Astrocyte (in vitro differentiated cells and primary cell): ENCODE measurements around the gene RASD1. TPM values are rescaled to one million over a fixed set of nuclear protein-coding genes. Genes with fewer than 3 reads are reported as not detected.

Experiments
- DNase-seq: peaks from one replicate; pipeline ENCODE4 v3.0.0-alpha.2; 2010; ENCODE audit warnings: low read depth
- FAIRE-seq: peaks from 2 replicates; lab custom pipeline; 2011; peaks lifted over from hg19 to GRCh38; lab: Jason Lieb, UNC
- H2AFZ ChIP-seq: 2 replicates; pipeline ENCODE4 v1.6.0; 2012; ENCODE audit warnings: low read depth, low read length, inconsistent platforms
- H3K27ac ChIP-seq: 2 replicates; pipeline ENCODE4 v1.5.1; 2011; ENCODE audit warnings: low read depth, low read length, inconsistent platforms
- H3K27me3 ChIP-seq: 2 replicates; pipeline ENCODE4 v1.6.0; 2011; ENCODE audit warnings: low read length, inconsistent platforms; ENCODE audit not compliant: insufficient read depth
- H3K36me3 ChIP-seq: 2 replicates; pipeline ENCODE4 v1.5.1; 2011; ENCODE audit warnings: low read length, inconsistent platforms; ENCODE audit not compliant: insufficient read depth
- H3K4me1 ChIP-seq: 2 replicates; pipeline ENCODE4 v1.5.1; 2011; ENCODE audit warnings: low read length, inconsistent platforms; ENCODE audit not compliant: insufficient read depth
- H3K4me2 ChIP-seq: 2 replicates; pipeline ENCODE4 v1.6.0; 2012; ENCODE audit warnings: low read length, inconsistent platforms
- H3K4me3 ChIP-seq: 2 replicates; pipeline ENCODE4 v1.5.1; 2011; ENCODE audit warnings: low read depth, mild to moderate bottlenecking, low read length, inconsistent platforms; ENCODE audit not compliant: insufficient read depth
- H3K79me2 ChIP-seq: 2 replicates; pipeline ENCODE4 v1.6.0; 2012; ENCODE audit warnings: mild to moderate bottlenecking, low read length, inconsistent platforms; ENCODE audit not compliant: insufficient read depth
- H3K9ac ChIP-seq: 2 replicates; pipeline ENCODE4 v1.6.0; 2012; ENCODE audit warnings: mild to moderate bottlenecking, low read length, inconsistent platforms
- H3K9me3 ChIP-seq: 2 replicates; pipeline ENCODE4 v1.5.1; 2012; ENCODE audit warnings: low read depth, mild to moderate bottlenecking, low read length, inconsistent platforms; ENCODE audit not compliant: insufficient read depth
- H4K20me1 ChIP-seq: 2 replicates; pipeline ENCODE4 v1.6.0; 2012; ENCODE audit warnings: low read length, inconsistent platforms; ENCODE audit not compliant: insufficient read depth
- H3K27ac Mint-ChIP-seq: one replicate; pipeline ENCODE4 v1.8.0; 2021; ENCODE audit warnings: mild to moderate bottlenecking, mixed read lengths; ENCODE audit not compliant: unreplicated experiment
- H3K27me3 Mint-ChIP-seq: one replicate; pipeline ENCODE4 v1.8.0; 2021; ENCODE audit warnings: low read depth, mixed read lengths; ENCODE audit not compliant: unreplicated experiment
- H3K36me3 Mint-ChIP-seq: one replicate; pipeline ENCODE4 v1.8.0; 2021; ENCODE audit warnings: low read depth, mixed read lengths; ENCODE audit not compliant: unreplicated experiment
- H3K4me1 Mint-ChIP-seq: one replicate; pipeline ENCODE4 v1.8.0; 2021; ENCODE audit warnings: low read depth, mixed read lengths; ENCODE audit not compliant: unreplicated experiment
- H3K4me3 Mint-ChIP-seq: one replicate; pipeline ENCODE4 v1.8.0; 2021; ENCODE audit warnings: mild to moderate bottlenecking, moderate library complexity, mixed read lengths; ENCODE audit not compliant: unreplicated experiment
- H3K9me3 Mint-ChIP-seq: one replicate; pipeline ENCODE4 v1.8.0; 2021; ENCODE audit warnings: mild to moderate bottlenecking, mixed read lengths; ENCODE audit not compliant: unreplicated experiment
- EZH2 ChIP-seq: IDR thresholded peaks from 2 replicates; pipeline ENCODE4 v1.6.1; 2012; ENCODE audit warnings: mild to moderate bottlenecking, low read length, inconsistent platforms; ENCODE audit not compliant: insufficient read depth
- total RNA-seq: library from RNA; stranded (reverse); gene quantifications from 2 replicates; pipeline ENCODE4 v1.2.1, GENCODE V29; 2021
- TF ChIP-seq, protein P1 (sequence below): IDR thresholded peaks from 2 replicates; pipeline ENCODE4 v1.5.1; 2011; ENCODE audit warnings: low read depth, mild to moderate bottlenecking, inconsistent platforms, low read length, moderate library complexity; ENCODE audit not compliant: insufficient read depth

Gene RASD1
- total RNA-seq, 1 donor from 2014 or later = 0.77 TPM

DNA sequence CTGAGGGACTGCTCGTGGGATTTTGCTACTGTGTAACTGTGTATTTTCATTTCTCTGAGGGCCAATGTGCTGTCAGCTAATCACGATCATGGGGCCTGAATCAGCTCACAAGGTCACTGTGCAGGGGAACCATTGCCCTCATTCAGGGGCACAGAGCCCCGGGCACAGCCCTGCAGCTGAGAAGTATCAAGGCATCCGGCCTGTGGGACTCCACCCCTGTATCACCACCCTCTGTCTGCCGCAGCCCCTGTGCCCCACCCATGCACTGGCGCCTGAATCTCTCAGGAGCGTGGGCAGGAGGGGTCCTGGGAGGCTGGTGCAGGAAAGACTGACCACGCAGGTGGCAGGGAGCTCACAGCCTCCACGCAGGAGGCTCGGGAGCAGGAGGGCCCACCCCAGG is 43.4 kb upstream of the RASD1 start:
- Mint-ChIP-seq H3K27ac (no peak overlapping the region), H3K27me3 (peaks cover 11% of the 10 kb centered on the region), H3K4me3 (no peak overlapping the region), H3K4me1 (peaks cover 4% of the 10 kb centered on the region), H3K36me3 (peaks cover 2% of the 10 kb centered on the region), H3K9me3 (no peaks in the 10 kb centered on the region)
- Histone ChIP-seq H2AFZ (no peak overlapping the region), H3K9me3 (no peaks in the 10 kb centered on the region), H3K27ac (no peak overlapping the region), H3K27me3 (no peaks in the 10 kb centered on the region), H3K4me1 (peaks cover 4% of the 10 kb centered on the region), H4K20me1 (peaks cover 21% of the 10 kb centered on the region), H3K4me3 (no peak overlapping the region), H3K9ac (no peak overlapping the region), H3K79me2 (no peaks in the 10 kb centered on the region), H3K4me2 (no peak overlapping the region), H3K36me3 (no peaks in the 10 kb centered on the region)
- TF ChIP-seq EZH2 = no peak
- TF ChIP-seq, protein P1, sequence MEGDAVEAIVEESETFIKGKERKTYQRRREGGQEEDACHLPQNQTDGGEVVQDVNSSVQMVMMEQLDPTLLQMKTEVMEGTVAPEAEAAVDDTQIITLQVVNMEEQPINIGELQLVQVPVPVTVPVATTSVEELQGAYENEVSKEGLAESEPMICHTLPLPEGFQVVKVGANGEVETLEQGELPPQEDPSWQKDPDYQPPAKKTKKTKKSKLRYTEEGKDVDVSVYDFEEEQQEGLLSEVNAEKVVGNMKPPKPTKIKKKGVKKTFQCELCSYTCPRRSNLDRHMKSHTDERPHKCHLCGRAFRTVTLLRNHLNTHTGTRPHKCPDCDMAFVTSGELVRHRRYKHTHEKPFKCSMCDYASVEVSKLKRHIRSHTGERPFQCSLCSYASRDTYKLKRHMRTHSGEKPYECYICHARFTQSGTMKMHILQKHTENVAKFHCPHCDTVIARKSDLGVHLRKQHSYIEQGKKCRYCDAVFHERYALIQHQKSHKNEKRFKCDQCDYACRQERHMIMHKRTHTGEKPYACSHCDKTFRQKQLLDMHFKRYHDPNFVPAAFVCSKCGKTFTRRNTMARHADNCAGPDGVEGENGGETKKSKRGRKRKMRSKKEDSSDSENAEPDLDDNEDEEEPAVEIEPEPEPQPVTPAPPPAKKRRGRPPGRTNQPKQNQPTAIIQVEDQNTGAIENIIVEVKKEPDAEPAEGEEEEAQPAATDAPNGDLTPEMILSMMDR = no peak
- FAIRE-seq = no peak
- no peak for DNase-seq

DNA sequence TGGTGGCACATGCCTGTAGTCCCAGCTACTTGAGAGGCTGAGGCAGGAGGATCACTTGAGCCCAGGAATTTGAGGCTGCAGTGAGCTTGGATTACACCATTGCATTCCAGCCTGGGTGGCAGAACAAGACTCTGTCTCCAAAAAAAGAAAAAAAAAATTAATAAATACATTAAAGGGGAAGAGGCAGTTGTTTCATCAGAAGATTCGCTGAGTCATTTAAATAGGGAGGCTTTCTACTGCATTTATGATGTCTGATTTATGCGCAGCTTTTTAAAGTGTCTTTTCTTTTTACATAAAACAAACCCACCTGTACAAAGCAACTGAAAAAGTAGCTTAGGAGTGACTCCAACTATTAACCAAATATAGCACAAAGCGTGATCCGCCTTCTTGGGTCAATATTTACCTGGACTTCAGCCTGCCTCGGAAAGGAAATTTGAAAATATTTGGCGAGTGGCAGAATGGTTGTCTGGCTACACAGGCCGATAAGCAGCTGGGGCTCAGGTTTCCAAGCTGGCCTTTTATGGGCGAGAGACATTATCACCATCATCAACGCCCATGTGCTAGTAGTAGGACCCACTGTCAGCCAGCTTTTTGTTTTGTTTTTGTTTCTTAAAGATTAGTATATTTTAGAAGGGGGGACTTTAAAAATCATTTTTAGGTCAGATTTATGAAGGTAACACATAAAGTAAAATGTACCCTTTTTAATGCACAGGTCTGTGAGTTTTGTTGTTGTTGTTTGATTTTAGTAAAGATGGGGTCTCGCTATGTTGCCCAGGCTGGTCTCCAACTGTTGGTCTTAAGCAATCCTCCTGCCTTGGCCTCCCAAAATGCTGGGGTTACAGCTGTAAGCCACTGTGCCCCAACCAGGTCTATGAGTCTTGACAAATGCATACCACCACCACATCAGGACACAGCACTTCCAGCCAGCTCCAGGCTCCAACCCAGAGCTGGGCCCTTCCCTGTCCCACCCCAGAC is 42.5 kb upstream of the RASD1 start:
- Mint-ChIP-seq H3K4me1 (peaks cover 4% of the 10 kb centered on the region), H3K36me3 (peaks cover 2% of the 10 kb centered on the region), H3K27ac (no peak overlapping the region), H3K27me3 (peaks cover 15% of the 10 kb centered on the region), H3K4me3 (no peak overlapping the region), H3K9me3 (no peaks in the 10 kb centered on the region)
- DNase-seq = peak; percentile 18
- TF ChIP-seq, protein P1 = no peak
- no peak for TF ChIP-seq EZH2
- Histone ChIP-seq H3K36me3 (no peaks in the 10 kb centered on the region), H3K4me2 (no peak overlapping the region), H3K4me1 (peaks cover 4% of the 10 kb centered on the region), H3K9ac (no peak overlapping the region), H3K27ac (no peak overlapping the region), H3K4me3 (no peak overlapping the region), H3K27me3 (no peaks in the 10 kb centered on the region), H3K79me2 (no peaks in the 10 kb centered on the region), H4K20me1 (peaks cover 21% of the 10 kb centered on the region), H3K9me3 (no peaks in the 10 kb centered on the region), H2AFZ (no peak overlapping the region)
- no peak for FAIRE-seq
